GM13976 (cell line): ENCODE data around the gene TIAM1.
A peak's percentile ranks its signal among the peaks of the same experiment; 100 is the strongest.

ENCODE experiments used
- DNase-seq: peaks from one replicate; pipeline ENCODE4 v3.0.0; 2012; ENCODE audit warnings: low spot score
- CTCF ChIP-seq: IDR thresholded peaks from 2 replicates; pipeline ENCODE4 v1.5.1; 2012; ENCODE audit warnings: borderline replicate concordance, mild to moderate bottlenecking; ENCODE audit not compliant: insufficient read depth; ENCODE audit errors: extremely low read depth, missing control alignments, control extremely low read depth
- in situ Hi-C: fragments of 300-500 bp; cut with MboI; formaldehyde crosslinking; loops from one replicate; pipeline ENCODE4 v1.12.0; 2022; ENCODE audit warnings: low sequenced_read_pairs, mixed read lengths, inconsistent platforms; ENCODE audit not compliant: unreplicated experiment

The TIAM1 gene

DNA sequence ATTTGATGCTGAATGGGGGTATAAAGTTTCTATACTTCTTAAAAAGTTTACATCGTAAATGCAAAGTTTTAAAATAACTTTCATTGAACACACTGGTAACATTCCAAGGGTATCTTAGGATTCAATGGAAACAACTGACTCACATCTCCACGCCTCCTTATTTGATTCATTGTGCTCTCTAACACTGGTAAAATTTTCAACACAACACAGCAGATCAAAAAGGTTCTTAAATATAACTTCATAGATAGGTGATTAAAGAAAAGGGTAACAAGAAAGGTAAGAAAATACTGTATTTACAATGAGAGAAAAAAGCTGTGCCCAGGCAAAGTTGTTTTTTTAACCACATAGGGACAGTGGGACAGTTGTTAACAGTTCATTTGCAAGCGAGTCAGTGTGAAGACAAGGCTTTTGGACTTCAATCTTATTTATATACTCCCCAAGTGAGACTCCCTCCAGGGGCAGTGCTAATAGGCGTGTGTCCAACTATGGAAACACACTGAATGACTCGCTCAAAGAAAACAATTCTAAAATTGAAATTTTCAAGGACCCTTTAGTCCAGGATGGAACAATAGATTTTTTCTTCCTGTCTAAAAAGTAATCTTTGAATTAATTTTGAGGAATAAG is 140.5 kb downstream of the TIAM1 start:
- no peak for TF ChIP-seq CTCF
- DNase-seq = no peak
- in situ Hi-C loops = loop anchor here (10.0 kb wide), 1 partner anchor 381 kb away; no protein-coding TSS in a partner anchor

DNA sequence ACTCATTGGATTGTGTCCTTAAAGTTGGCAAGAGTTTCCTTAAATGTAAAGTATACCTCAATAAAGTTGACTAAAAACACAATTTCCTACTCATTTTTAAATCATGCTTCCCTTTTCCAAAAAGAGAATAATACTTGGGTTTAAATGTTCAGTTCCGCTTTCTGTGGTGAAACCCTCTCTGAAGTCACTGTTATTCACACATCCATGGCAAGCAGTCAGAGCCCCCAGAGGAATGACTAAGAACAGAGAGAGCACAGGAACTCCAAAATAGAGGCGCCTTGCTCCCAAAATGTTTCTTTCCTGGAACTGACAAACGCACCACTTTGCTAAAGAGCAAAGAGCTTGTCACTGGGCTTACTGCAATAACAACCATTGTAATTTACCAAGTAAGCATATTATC is 142.5 kb downstream of the TIAM1 start:
- no peak for TF ChIP-seq CTCF
- in situ Hi-C loops = loop anchor here (10.0 kb wide), 1 partner anchor 383 kb away; no protein-coding TSS in a partner anchor
- no peak for DNase-seq

DNA sequence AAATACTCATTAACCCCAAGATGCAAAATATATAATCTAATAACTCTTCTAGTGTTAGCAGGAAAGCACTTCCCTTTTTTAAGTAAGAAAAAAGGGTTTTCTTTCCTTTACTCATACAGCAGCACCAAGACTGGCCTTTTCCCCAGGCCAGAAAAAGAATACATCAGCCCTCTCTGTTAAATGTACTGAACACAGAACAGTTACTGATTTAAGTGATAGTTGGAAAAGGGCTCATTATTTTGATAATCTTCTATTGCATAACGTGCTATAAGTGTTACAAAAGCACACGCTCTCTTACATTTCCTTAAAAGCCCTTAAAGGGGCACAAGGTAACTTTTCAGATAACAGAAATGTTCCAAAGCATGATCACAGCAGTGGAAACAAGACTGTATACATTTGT is 142.9 kb downstream of the TIAM1 start:
- no peak for DNase-seq
- no peak for TF ChIP-seq CTCF
- in situ Hi-C loops = loop anchor here (10.0 kb wide), 1 partner anchor 384 kb away; no protein-coding TSS in a partner anchor

GRCh38 chr21:31198575-31198974 is 145.5 kb downstream of the TIAM1 start:
- peak; percentile 43 for DNase-seq
- TF ChIP-seq CTCF = peak; percentile 6
- in situ Hi-C loops = no loop called here

GRCh38 chr21:31196724-31197123 is 147.3 kb downstream of the TIAM1 start:
- in situ Hi-C loops = no loop called here
- no peak for DNase-seq
- no peak for TF ChIP-seq CTCF

DNA sequence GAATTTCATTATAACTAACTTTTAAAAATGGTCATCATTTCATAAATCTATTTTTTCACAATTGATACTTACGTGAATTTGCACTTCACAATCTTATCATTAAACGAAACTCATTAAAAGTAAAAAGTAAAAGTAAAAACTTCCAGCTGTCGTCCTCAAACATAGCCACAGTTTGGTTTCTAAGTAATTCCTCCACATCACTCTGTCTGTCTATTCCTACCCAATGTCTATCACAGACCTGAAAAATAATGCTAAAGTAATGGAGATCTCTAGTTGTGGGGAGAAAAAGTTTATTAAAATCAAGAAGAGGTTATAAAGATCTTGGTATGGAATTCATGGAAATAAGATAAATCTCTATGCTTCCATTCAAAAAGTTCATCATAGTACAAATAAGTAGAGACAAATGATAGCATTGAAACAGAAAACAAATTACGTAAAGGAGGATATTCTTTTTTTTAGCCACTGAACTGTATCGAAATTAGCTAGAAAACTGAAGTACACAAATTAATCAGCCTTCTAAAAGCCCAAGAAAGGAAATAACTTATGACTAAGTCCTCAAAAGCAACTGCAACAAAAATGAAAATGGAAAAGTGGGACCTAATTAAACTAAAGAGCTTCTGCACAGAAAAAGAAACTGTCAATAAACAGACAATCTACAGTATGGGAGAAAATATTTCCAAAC is 148.6 kb downstream of the TIAM1 start:
- DNase-seq = peak; percentile 25
- in situ Hi-C loops = no loop called here
- TF ChIP-seq CTCF = no peak
